ENCODE data around the gene FCER2. TPM values are rescaled to one million over a fixed set of nuclear protein-coding genes. Genes with fewer than 3 reads are reported as not detected.

The FCER2 gene
- total and polyA plus RNA-seq, 2 of the 13 experiments (the other 11 are each of a cell fraction or from before 2014, with no cell fraction given) = not detected

- TF ChIP-seq ZBTB40 (IDR thresholded peaks at IDR 0.05) = no peak
- peak; percentile 30; the same call in 1 of the 2 replicates for TF ChIP-seq ZBTB40 (CRISPR knock-in tag; IDR thresholded peaks at IDR 0.05)
These were observed 21.2 kb downstream of the FCER2 start, which contains the start of gene TRAPPC5 (continued) for GRCh38 chr19:7680606-7681339.
